GM12878 (cell line): ENCODE data around the gene EPHA1. TPM values are rescaled to one million over a fixed set of nuclear protein-coding genes. Genes with fewer than 3 reads are reported as not detected.

Source experiments
- BACH1 ChIP-seq: fragments of 450-650 bp; IDR thresholded peaks from 2 replicates; pipeline ENCODE4 v1.6.1; 2017; ENCODE audit warnings: mild to moderate bottlenecking, borderline replicate concordance
- CBFB ChIP-seq: IDR thresholded peaks from 2 replicates; pipeline ENCODE4 v1.6.1; 2016; ENCODE audit warnings: antibody characterized with exemption, low read depth
- CHD1 ChIP-seq: IDR thresholded peaks from 2 replicates; pipeline ENCODE4 v1.6.1; 2012; ENCODE audit warnings: low read depth, low read length, improper control_type of control experiment
- CREM ChIP-seq: IDR thresholded peaks from 2 replicates; pipeline ENCODE4 v1.6.1; 2014; ENCODE audit warnings: antibody characterized with exemption, low read depth
- E2F8 ChIP-seq: fragments of 450-650 bp; IDR thresholded peaks from 2 replicates; pipeline ENCODE4 v1.6.1; 2018; ENCODE audit warnings: mild to moderate bottlenecking, low read depth, moderate library complexity; ENCODE audit not compliant: partially characterized antibody
- EED ChIP-seq: sonication (generic); IDR thresholded peaks from 2 replicates; pipeline ENCODE4 v1.6.1; 2016; ENCODE audit warnings: antibody characterized with exemption, low read depth
- FOXK2 ChIP-seq: fragments of 450-650 bp; IDR thresholded peaks from 2 replicates; pipeline ENCODE4 v1.6.1; 2017; ENCODE audit warnings: mild to moderate bottlenecking, moderate library complexity
- IKZF2 ChIP-seq, 2 experiments: fragments of 450-650 bp; IDR thresholded peaks; 2 replicates each; pipeline ENCODE4 v1.6.1; 2017; ENCODE audit warnings: mild to moderate bottlenecking in 2 of 2, moderate library complexity in 2 of 2
- JUNB ChIP-seq: IDR thresholded peaks from 2 replicates; pipeline ENCODE4 v1.6.1; 2016; ENCODE audit warnings: antibody characterized with exemption, mild to moderate bottlenecking
- JUND ChIP-seq: IDR thresholded peaks from 2 replicates; pipeline ENCODE4 v1.6.1; 2012; ENCODE audit warnings: low read depth, mild to moderate bottlenecking, low read length, improper control_type of control experiment, moderate library complexity
- NBN ChIP-seq: fragments of 450-650 bp; IDR thresholded peaks from 2 replicates; pipeline ENCODE4 v1.6.1; 2016
- NR2C1 ChIP-seq: fragments of 450-650 bp; IDR thresholded peaks from 2 replicates; pipeline ENCODE4 v1.6.1; 2017; ENCODE audit warnings: antibody characterized with exemption, mild to moderate bottlenecking, moderate library complexity
- POLR2AphosphoS2 ChIP-seq: IDR thresholded peaks from 2 replicates; pipeline ENCODE4 v1.6.1; 2011; ENCODE audit warnings: low read depth, mild to moderate bottlenecking, low read length, improper control_type of control experiment, moderate library complexity
- POLR2AphosphoS5 ChIP-seq: IDR thresholded peaks from 2 replicates; pipeline ENCODE4 v1.6.1; 2011; ENCODE audit warnings: mild to moderate bottlenecking, low read length, inconsistent platforms
- REST ChIP-seq: IDR thresholded peaks from 2 replicates; pipeline ENCODE4 v1.6.1; 2012; ENCODE audit warnings: mild to moderate bottlenecking, low read depth, low read length
- SPI1 ChIP-seq: IDR thresholded peaks from 2 replicates; pipeline ENCODE4 v1.6.1; 2011; ENCODE audit warnings: low read depth, mild to moderate bottlenecking, low read length, moderate library complexity, borderline replicate concordance; ENCODE audit not compliant: insufficient read depth
- TCF12 ChIP-seq: IDR thresholded peaks from 2 replicates; pipeline ENCODE4 v1.6.1; 2011; ENCODE audit warnings: low read depth, mild to moderate bottlenecking, low read length
- TCF7 ChIP-seq: IDR thresholded peaks from 2 replicates; pipeline ENCODE4 v1.6.1; 2014; ENCODE audit warnings: antibody characterized with exemption, borderline replicate concordance
- YY1 ChIP-seq: IDR thresholded peaks from 2 replicates; pipeline ENCODE4 v1.6.1; 2011; ENCODE audit warnings: low read depth, mild to moderate bottlenecking, low read length
- polyA plus RNA-seq, 11 experiments: library from polyadenylated mRNA; depleted of rRNA in 4 of 11; unstranded in 6 of 11; stranded (reverse) in 5 of 11; fragments of >200 nt; fragmentation: Nextera tagmentation in 4 of 11; fragmentation: Illumina TruSeq in 1 of 11; extraction: Ambion mirVana in 4 of 11; extraction: Trizol in 1 of 11; gene quantifications; 1 replicate in 1 of 11; 2 replicates in 10 of 11; pipeline versions ENCODE4 v1.2.1 to v1.2.3, GENCODE V29; 2011 to 2016; ENCODE audit warnings: inconsistent platforms in 2 of 11, missing spikeins in 2 of 11, low read depth in 1 of 11
- total RNA-seq, 4 experiments: library from RNA; depleted of rRNA in 3 of 4; stranded (reverse); fragments of >200 nt in 3 of 4; fragmentation: Illumina TruSeq in 1 of 4; extraction: Trizol in 1 of 4; gene quantifications; 2 replicates each; pipeline versions ENCODE4 v1.2.1 to v1.2.3, GENCODE V29; 2013 to 2021
- TF ChIP-seq, protein P1 (sequence below): fragments of 450-650 bp; formaldehyde crosslinking; IDR thresholded peaks from 2 replicates; pipeline ENCODE4 v1.4.0; 2022; ENCODE audit warnings: mild to moderate bottlenecking, moderate library complexity
- TF ChIP-seq, protein P2 (sequence below): IDR thresholded peaks from 2 replicates; pipeline ENCODE4 v1.6.1; 2012; ENCODE audit warnings: low read depth, low read length, improper control_type of control experiment

Gene EPHA1
- total and polyA plus RNA-seq, 10 of the 15 experiments (the other 5 are each of a cell fraction or from before 2014, with no cell fraction given), result 0.11 to 0.35 (median 0.24) TPM; not detected in 6

DNA sequence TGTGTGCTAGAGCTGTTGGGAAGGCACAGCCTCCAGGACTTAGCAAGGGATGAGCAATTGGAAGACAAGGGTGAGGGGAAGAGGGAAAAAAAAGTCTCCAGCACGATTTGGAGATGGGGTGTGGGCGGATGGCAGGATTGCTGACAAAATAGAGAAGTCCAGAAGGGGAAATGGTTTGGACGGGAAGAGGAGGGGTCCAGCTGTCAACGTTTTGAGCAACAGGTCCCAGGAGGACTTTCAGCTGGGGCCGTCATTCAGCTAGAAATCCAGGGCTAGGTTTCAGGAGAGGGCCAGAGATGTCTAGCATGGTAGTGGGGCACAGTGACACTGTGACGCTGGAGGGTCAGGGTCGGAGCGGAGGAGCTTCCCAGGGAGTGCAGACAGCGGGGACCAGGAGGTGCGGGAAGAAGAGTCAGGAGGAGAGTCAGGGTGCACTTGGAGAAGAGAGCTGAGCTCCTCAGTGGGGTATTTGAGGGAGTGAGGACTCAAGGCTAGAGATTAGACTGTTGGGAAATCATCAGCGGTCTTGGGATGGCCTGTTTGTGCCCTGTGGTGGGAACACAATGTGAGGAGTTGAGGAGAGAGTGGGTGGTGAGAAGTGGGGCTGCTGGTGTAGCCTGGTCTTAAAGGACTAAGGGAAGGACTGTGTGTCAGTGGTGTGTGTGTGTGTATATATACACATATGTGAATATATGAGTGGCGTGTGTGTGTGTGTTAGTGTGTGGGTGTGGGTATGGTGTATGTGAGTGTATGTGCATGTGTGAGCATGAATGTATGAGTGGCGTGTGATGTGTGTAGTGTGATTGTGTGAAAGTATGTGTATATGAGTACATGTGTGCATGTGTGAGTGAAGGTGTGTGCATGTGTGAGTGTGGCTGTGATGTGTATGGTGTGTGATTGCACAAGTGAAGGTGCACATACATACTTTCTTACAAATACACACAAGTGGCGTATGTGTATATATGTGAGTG, 23.7 kb downstream of the EPHA1 start (continued):
- TF ChIP-seq E2F8 (no peak), BACH1 (no peak), IKZF2 (IDR thresholded peaks at IDR 0.05) (no peak), JUND (no peak), POLR2AphosphoS5 (peak; percentile 59; the same call in 1 of the 2 replicates), YY1 (no peak), CREM (no peak), POLR2AphosphoS2 (0 out of 2 replicates have a peak, but pooled peaks have one; percentile 14), CHD1 (no peak), REST (no peak), NR2C1 (no peak), SPI1 (no peak), TCF12 (no peak), EED (no peak), CBFB (no peak), JUNB (no peak), TCF7 (no peak), NBN (no peak), FOXK2 (no peak)
- TF ChIP-seq, protein P1, sequence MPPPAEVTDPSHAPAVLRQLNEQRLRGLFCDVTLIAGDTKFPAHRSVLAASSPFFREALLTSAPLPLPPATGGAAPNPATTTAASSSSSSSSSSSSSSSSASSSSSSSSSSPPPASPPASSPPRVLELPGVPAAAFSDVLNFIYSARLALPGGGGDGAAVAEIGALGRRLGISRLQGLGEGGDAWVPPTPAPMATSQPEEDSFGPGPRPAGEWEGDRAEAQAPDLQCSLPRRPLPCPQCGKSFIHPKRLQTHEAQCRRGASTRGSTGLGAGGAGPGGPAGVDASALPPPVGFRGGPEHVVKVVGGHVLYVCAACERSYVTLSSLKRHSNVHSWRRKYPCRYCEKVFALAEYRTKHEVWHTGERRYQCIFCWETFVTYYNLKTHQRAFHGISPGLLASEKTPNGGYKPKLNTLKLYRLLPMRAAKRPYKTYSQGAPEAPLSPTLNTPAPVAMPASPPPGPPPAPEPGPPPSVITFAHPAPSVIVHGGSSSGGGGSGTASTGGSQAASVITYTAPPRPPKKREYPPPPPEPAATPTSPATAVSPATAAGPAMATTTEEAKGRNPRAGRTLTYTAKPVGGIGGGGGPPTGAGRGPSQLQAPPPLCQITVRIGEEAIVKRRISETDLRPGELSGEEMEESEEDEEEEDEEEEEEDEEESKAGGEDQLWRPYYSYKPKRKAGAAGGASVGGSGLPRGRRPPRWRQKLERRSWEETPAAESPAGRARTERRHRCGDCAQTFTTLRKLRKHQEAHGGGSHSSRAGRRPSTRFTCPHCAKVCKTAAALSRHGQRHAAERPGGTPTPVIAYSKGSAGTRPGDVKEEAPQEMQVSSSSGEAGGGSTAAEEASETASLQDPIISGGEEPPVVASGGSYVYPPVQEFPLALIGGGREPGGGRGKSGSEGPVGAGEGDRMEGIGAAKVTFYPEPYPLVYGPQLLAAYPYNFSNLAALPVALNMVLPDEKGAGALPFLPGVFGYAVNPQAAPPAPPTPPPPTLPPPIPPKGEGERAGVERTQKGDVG (CRISPR knock-in tag), result no peak
- TF ChIP-seq, protein P2, sequence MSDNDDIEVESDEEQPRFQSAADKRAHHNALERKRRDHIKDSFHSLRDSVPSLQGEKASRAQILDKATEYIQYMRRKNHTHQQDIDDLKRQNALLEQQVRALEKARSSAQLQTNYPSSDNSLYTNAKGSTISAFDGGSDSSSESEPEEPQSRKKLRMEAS, result no peak
